GM18951 (cell line): ENCODE data around the gene GABRG3.

Experiments
- POLR2A ChIP-seq: IDR thresholded peaks from 4 replicates; pipeline ENCODE4 v1.6.1; 2011; ENCODE audit warnings: mild to moderate bottlenecking; ENCODE audit not compliant: insufficient read length, insufficient read depth; ENCODE audit errors: extremely low read depth
- in situ Hi-C: fragments of 300-500 bp; cut with MboI; formaldehyde crosslinking; loops from one replicate; pipeline ENCODE4 v1.12.0; 2022; ENCODE audit warnings: low sequenced_read_pairs, mixed read lengths, inconsistent platforms; ENCODE audit not compliant: unreplicated experiment

The GABRG3 gene

DNA sequence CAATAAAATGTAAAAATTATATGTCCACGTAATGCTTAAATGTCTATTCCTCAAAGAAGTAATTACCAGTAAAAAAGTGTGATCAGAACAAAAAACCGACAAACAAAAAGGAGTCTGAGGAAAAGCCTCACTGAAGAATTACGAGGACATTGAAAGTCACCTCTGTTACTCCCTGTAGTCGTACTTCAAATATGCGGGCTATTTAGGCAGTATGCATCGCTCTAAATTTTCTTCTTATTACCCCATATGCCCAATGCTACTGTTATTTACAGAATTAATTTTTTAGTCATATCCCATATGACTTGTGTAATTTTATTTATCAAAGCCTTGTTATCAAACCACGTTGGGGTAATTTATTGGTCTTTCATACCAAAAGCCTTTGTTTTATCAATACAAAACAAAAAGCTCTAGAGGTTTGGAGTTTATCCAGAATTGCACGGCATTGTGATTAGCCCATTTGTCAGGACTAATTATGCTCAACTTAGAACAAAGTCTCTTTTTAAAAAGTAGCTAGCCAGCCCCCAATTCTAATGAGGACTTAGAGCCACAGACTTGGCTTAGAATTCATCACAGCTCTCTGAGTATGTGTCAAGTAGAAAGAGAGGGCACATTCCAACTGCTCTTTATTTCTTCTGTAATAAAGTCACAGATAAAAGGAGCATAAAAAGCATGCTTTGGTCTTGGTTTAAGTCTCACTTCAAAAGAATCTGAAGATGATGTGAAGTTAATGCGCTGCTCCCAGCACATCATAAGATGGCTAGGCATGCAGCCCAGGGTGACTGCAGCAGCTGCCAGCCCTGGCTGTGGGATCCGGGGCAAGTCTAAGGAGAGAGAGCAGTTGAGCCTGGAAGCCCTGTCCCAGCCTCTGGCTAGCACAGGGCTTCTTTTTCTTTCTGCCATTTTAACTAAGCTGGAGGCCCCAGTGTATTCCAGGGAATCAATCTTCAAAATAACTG lies 521.0 kb downstream of the GABRG3 start:
- no peak for TF ChIP-seq POLR2A
- in situ Hi-C loops, result no loop called here

DNA sequence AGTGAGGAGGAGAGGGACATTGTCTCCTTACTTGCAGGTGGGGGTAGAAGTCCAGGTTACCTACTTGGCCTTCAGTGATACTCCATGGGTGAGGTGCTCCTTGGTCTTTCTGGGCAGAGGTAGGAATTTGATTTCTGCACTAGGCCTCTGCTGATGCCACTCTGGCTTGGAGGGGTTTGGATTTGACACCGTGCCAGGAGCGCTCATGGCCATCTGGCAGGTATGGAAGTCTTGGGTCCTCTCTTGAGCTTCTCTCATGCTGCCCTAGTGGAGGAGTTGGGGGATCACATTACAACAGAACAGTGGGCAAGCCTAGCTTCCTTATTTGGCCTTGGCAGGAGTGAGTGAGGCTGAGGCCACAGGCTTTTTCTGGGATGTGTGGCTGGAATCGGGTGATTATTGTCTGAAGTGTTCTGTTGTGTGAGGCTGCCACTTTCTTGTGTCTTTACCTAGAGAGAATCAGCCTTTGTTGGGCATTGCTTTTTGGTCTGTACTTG lies 525.0 kb downstream of the GABRG3 start:
- TF ChIP-seq POLR2A, result no peak
- in situ Hi-C loops, result no loop called here

DNA sequence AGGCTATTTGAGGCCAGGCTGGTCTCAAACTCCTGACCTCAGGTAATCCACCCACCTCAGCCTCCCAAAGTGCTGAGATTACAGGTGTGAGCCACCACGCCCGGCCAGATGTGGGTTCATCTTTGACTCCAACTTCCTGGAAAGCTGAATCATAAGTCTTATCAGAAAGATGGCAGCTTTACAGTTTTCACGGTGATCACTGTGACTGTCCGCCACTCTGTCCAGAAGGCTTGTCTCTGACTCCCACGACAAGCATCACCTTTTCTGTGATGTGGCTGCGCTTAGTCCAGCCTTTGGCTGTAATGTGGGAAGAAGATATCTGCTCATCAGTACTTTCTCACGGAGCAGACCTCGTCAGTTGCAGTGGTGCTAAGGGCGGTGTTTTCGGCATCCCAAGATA lies 527.7 kb downstream of the GABRG3 start:
- no peak for TF ChIP-seq POLR2A
- in situ Hi-C loops, result no loop called here

DNA sequence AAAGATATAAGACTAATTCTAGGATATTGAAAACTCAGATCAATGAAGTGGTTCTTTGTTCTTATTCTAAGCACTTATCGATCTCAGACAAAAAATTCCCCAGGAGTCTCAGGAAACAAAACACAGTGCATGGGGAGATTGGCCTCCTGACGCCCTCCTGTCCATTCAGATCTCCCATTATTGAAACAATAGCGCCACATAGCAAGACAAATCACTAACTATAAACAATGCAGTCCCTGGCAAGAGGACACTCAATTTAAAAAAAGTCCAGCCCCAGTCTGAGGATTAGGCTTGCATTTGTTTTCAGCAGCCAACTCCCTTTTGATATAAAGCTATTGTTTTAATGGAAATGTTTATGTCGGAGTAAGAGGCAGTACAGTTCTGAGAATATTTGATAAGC lies 528.2 kb downstream of the GABRG3 start:
- in situ Hi-C loops, result no loop called here
- no peak for TF ChIP-seq POLR2A

DNA sequence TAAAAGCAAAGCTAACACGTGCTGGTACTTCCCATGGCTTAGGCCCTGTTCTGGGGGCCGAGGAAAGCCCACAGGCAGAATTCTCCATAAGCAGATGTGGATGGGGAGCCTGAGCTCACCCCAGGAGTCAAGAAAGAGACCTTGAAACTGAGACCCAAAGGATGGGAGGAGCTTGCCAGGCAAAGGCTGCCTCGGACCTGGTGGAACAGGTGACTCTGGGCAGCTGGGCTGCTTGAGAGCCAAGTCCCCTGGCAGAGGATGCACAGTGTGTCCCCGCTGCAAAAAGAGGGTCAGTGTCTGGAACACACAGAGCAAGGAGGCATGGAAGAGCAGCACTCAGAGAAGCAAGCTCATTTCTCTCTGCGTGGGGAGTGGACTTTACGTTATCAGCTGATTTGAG lies 528.7 kb downstream of the GABRG3 start:
- no peak for TF ChIP-seq POLR2A
- in situ Hi-C loops, result no loop called here

DNA sequence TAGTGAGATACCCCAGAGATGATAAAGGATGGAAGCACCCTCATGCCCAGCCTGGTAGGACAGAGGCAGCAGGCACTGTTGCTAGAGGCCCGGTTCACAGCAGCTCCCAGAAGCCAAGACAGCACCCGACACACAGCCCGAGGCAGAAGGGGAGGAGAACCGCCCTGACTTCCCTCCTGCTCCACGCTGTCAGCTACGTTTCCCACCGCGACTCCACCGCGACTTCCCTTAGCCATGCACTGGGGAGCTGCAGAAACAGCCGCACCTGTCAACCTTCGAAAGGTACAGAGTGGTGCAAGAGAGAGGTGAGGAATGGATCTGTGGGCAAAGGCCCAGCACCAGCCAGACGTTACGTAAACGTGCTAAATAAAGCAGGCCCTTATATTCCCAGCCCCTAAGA lies 529.2 kb downstream of the GABRG3 start:
- in situ Hi-C loops, result no loop called here
- TF ChIP-seq POLR2A, result no peak

DNA sequence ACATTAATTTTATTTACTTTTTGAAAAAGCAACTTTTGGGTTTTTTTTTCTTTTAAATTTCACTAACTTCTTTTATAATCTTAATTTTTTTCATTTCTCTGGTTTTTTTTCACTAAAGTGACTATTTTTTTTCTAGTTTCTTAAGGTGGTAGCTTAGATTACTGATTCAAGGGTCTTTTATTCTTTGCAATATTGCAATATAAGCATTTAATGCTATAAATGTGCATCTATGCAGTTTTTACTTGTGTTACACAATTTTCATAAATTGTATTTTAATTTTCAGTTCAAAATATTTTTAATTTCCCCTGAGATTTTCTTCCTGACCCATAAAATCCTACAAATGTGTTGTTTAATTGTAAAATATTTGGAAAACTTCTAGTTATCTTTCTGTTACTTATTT lies 535.8 kb downstream of the GABRG3 start:
- TF ChIP-seq POLR2A, result no peak
- in situ Hi-C loops, result no loop called here

DNA sequence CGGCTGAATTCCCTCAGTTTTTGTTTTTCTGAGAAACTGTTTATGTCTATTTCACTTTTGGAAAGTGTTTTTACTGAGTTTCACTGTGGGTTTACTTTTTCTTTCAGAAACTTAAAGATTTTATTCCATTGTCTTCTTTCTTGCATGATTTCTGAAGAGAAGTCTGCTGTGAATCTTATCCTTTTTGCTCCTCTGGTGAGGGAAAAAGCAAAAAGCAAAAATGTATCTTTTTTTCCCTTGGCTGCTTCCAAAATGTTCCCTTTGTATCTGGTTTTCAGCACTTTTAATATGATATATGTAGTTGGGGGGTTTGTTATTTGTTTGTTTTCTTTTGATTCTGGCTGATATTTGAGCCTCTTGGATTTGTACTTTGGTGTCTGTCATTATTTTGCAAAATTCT lies 538.0 kb downstream of the GABRG3 start:
- in situ Hi-C loops, result no loop called here
- TF ChIP-seq POLR2A, result no peak

DNA sequence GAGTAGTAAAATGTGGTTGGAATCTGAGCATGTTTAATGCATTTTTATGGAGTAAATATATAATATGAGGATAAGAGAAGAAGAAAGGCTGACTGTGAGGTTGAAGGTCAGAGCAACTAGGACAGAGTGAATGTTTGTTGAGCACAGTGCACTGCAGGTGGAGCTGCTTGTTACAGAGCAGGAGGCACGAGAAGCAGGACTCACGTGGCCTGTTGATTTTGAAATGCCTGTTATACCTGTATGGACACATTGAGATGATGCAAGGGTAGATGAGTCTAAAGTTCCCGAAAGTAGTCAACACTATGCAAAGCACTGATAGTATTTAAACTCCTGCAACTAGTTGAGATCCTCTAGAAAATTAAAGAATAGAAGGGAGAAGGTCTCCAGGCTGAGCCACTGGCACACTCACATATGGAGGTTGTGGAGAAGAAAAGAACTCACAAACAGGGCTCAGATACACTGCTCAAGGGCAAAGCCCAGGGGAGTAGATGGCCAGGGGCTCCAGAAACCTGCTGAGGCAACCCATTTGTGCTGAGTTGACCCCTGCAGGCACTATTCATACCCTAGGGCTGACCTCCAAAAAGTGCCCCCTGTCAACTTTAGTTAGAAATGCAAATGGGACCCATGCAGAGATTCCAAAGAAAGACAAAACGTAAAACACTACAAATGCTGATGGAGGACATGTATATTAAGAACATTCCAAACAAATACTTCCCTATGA lies 541.5 kb downstream of the GABRG3 start:
- TF ChIP-seq POLR2A, result no peak
- in situ Hi-C loops, result no loop called here

DNA sequence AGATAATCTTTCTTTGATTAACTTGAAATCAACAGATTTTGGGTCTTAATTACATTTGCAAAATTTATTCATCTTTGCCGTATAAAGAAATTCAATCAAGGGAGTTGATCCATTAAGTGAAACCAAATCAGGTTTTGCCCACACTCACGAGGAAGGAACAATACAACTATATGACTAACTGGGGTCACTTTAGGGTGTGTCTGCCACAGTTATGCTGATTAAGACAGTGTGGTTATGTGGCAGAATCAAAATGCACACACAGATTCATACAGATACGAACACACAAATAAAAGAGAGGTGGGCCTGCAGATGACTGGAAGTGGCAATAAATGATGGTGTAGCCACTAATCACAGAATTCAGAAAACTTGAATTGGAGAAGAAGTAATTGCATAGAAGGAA lies 543.5 kb downstream of the GABRG3 start:
- in situ Hi-C loops, result no loop called here
- TF ChIP-seq POLR2A, result no peak

DNA sequence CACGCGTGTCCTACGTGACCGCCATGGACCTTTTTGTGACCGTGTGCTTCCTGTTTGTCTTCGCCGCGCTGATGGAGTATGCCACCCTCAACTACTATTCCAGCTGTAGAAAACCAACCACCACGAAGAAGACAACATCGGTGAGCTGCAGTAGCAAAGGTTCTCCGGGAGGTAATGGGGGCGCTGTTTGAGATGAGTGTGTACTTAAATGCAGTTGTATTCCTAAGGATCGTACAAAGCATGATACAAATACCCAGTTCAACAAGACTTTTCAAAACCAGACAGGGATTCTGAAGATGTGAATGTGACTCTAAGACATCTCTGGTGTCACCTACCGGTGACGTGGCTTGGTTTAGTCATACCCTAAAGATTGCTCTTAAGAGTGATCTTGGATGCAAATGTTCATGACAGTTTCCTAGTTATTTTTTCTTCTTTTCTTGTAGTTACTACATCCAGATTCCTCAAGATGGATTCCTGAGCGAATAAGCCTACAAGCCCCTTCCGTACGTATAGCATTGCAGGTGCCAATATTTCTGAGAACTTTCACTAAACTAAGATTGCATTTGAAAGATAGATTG lies 556.6 kb downstream of the GABRG3 start:
- in situ Hi-C loops, result no loop called here
- no peak for TF ChIP-seq POLR2A

DNA sequence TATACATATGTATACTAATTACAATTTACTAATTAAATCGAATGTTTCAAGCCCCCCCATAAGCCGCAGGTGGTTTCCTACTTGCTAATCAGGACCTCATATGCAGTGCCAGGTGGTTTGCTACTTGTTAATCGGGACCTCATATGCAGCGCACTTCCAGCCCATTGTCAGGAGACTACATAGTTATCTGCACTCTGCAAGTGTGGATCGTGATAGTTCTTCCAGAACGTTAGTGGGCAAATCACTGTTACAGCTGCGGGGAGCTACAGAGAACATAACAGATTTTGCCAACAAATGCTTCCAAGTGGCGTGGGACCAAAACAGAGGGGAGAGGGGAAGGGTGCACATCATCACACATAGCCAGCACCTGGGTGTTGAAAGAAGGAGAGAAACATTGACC lies 558.4 kb downstream of the GABRG3 start:
- in situ Hi-C loops, result no loop called here

DNA sequence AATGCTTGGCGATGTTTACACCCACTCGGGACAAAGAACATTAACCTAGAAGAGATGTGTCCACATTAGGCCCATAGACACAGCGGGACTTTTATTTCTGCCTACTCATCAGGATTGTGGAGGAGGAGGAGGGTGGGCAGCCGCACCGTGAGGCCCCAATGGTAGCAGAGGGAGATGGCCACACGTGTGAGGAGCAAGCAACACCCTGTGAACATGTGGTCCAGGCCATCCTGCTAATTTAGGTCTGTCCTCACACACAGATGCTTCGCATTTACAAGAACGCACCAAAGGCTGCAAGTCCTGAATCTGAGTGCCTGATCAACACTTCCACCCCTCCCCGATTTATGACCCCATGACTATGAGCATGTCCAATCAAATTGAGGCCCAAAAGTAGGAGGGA lies 560.0 kb downstream of the GABRG3 start:
- TF ChIP-seq POLR2A, result no peak
- in situ Hi-C loops, result no loop called here

More for the DNA sequence above, 558.4 kb downstream of the GABRG3 start:
- no peak for TF ChIP-seq POLR2A
